ENCODE measurements around the gene SBF1. TPM values are rescaled to one million over a fixed set of nuclear protein-coding genes. Genes with fewer than 3 reads are reported as not detected.

Gene SBF1
- total RNA-seq, 4 donors from 2014 or later, result 56.1 to 121 (median 86.9) TPM

DNA sequence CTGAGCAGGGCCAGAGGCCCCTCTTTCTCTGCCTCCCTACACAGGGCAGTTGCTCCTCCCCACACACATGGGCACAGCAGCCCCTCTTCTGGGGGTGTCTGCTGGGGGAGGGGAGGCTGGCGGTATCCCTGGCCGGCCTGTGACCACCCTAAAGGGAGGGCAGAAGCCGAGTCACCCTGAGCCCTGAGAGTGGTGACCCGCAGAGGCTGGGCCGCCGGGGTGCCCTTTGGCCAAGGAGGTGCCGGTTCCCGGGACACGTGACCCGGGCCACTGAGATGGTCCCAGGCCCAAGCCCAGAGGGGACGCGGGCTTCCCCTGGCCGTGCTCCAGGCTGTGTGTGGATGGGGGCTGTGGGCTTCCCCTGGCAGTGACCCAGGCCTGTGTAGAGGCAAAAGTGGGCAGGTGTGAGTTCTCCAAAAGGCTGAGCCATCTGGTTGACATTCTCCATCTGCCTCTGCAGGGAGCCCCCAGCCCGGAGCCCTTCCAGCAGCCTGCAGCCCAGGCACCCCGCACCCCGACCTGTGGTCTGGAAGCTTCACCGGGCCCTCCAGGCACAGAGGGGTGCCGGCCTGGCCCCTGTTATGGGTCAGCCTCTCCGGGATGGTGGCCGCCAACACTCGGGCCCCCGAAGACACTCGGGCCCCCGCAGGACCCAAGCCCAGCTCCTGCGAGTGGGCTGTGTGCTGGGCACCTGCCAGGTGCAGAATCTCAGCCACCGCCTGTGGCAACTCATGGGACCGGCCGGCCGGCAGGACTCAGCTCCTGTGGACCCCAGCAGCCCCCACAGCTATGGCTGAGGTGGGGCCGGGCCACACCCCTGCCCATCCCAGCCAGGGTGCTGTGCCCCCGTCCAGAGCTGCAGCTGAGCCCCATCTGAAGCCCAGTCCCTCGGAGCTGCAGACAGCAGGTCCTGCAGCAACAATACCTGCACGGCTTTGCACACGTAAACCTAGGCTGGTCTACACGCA, 7.6 kb upstream of the SBF1 start:
- peaks cover 3 to 19% (median 16%) of the 10 kb centered on the region in 4 donors for H3K4me1 ChIP-seq
- no peaks in the 10 kb centered on the region for H3K9me3 ChIP-seq
- H3K27me3 ChIP-seq, result peaks cover 10 to 89% (median 44%) of the 10 kb centered on the region in 4 donors
- intact Hi-C loops (cut with DNase I), result no loop called here
- H3K4me3 ChIP-seq, result peak overlapping the region; percentile 46 to 61 (median 52)
- H3K36me3 ChIP-seq, result no peaks in the 10 kb centered on the region
- DNase-seq (ENCODE audit: extremely low spot score), result no peak
- H3K27ac ChIP-seq (replicated peaks in 1 of 4), result no peak overlapping the region
- WGBS, result 37% methylated on average over 9 of the region's 35 CpGs
- TF ChIP-seq, protein P1, sequence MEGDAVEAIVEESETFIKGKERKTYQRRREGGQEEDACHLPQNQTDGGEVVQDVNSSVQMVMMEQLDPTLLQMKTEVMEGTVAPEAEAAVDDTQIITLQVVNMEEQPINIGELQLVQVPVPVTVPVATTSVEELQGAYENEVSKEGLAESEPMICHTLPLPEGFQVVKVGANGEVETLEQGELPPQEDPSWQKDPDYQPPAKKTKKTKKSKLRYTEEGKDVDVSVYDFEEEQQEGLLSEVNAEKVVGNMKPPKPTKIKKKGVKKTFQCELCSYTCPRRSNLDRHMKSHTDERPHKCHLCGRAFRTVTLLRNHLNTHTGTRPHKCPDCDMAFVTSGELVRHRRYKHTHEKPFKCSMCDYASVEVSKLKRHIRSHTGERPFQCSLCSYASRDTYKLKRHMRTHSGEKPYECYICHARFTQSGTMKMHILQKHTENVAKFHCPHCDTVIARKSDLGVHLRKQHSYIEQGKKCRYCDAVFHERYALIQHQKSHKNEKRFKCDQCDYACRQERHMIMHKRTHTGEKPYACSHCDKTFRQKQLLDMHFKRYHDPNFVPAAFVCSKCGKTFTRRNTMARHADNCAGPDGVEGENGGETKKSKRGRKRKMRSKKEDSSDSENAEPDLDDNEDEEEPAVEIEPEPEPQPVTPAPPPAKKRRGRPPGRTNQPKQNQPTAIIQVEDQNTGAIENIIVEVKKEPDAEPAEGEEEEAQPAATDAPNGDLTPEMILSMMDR (IDR thresholded peaks at IDR 0.05), result no peak
- TF ChIP-seq POLR2AphosphoS5 (IDR thresholded peaks at IDR 0.05) (no peak), EP300 (IDR thresholded peaks at IDR 0.05) (no peak), POLR2A (IDR thresholded peaks at IDR 0.05; ENCODE audit: low read depth) (no peak)

- Histone ChIP-seq H3K27me3 (peaks cover 10 to 81% (median 44%) of the 10 kb centered on the region in 4 donors), H3K9me3 (no peaks in the 10 kb centered on the region), H3K4me3 (peak within 1 kb of the TSS; percentile 46 to 61 (median 52)), H3K4me1 (peaks cover 3 to 19% (median 16%) of the 10 kb centered on the region in 4 donors), H3K27ac (replicated peaks in 1 of 4) (no peak within 1 kb of the TSS), H3K36me3 (no peaks in the 10 kb centered on the region)
- 13% methylated on average over 4 of the region's 70 CpGs for WGBS
- intact Hi-C loops (cut with DNase I), result no loop called here
- TF ChIP-seq POLR2AphosphoS5 (IDR thresholded peaks at IDR 0.05), result no peak
- no peak for TF ChIP-seq EP300 (IDR thresholded peaks at IDR 0.05)
- TF ChIP-seq, protein P1 (IDR thresholded peaks at IDR 0.05), result no peak
- no peak for TF ChIP-seq POLR2A (IDR thresholded peaks at IDR 0.05; ENCODE audit: low read depth)
- DNase-seq (ENCODE audit: extremely low spot score), result no peak
Measured at GRCh38 chr22:50481440-50482106, 6.7 kb upstream of the SBF1 start, which contains the start of gene ADM2. Gene ADM2, plus strand, starts transcription at chr22:50481543. Its CDS starts 305 bp downstream, at chr22:50481848.

- DNase-seq (ENCODE audit: extremely low spot score), result no peak
- Histone ChIP-seq H3K4me1 (peaks cover 3 to 19% (median 16%) of the 10 kb centered on the region in 4 donors), H3K27ac (replicated peaks in 1 of 4) (no peak overlapping the region), H3K36me3 (no peaks in the 10 kb centered on the region), H3K9me3 (no peaks in the 10 kb centered on the region), H3K4me3 (peak overlapping the region; percentile 46 to 61 (median 52)), H3K27me3 (peaks cover 10 to 75% (median 44%) of the 10 kb centered on the region in 4 donors)
- intact Hi-C loops (cut with DNase I), result no loop called here
- TF ChIP-seq POLR2A (IDR thresholded peaks at IDR 0.05; ENCODE audit: low read depth), result no peak
- no peak for TF ChIP-seq POLR2AphosphoS5 (IDR thresholded peaks at IDR 0.05)
- no peak for TF ChIP-seq EP300 (IDR thresholded peaks at IDR 0.05)
- TF ChIP-seq, protein P1 (IDR thresholded peaks at IDR 0.05), result no peak
- WGBS, result 27% methylated on average over 3 of the region's 45 CpGs
Measured at GRCh38 chr22:50481045-50481439, 6.2 kb upstream of the SBF1 start.

GRCh38 chr22:50479721-50480120, 4.9 kb upstream of the SBF1 start:
- no peaks in the 10 kb centered on the region for H3K36me3 ChIP-seq
- TF ChIP-seq POLR2AphosphoS5 (IDR thresholded peaks at IDR 0.05) (no peak), POLR2A (IDR thresholded peaks at IDR 0.05; ENCODE audit: low read depth) (no peak), EP300 (IDR thresholded peaks at IDR 0.05) (no peak)
- TF ChIP-seq, protein P1 (IDR thresholded peaks at IDR 0.05), result no peak
- peaks cover 8 to 28% (median 23%) of the 10 kb centered on the region in 4 donors for H3K4me1 ChIP-seq
- DNase-seq (ENCODE audit: extremely low spot score), result no peak
- no peak overlapping the region for H3K4me3 ChIP-seq
- H3K9me3 ChIP-seq, result no peaks in the 10 kb centered on the region
- intact Hi-C loops (cut with DNase I), result loop anchor here (10.0 kb wide), 1 partner anchor 235 kb away; the partner anchor contains the start of gene TUBGCP6
- peaks cover 10 to 64% (median 40%) of the 10 kb centered on the region in 4 donors for H3K27me3 ChIP-seq
- H3K27ac ChIP-seq (replicated peaks in 1 of 4), result no peak overlapping the region
- WGBS, result 79% methylated on average over 11 of the region's 11 CpGs

Data from esophagus muscularis mucosa (tissue), 4 donors.